Ishikawa (cell line): ENCODE measurements around the gene SOX10.

Source experiments
- CEBPB ChIP-seq: IDR thresholded peaks from 2 replicates; pipeline ENCODE4 v1.6.1; 2012
- CREB1 ChIP-seq: IDR thresholded peaks from 2 replicates; pipeline ENCODE4 v1.6.1; 2012; ENCODE audit warnings: low read depth
- EGR1 ChIP-seq: IDR thresholded peaks from 2 replicates; pipeline ENCODE4 v1.6.1; 2012
- EP300 ChIP-seq: IDR thresholded peaks from 2 replicates; pipeline ENCODE4 v1.6.1; 2012; ENCODE audit warnings: borderline replicate concordance
- FOXM1 ChIP-seq: IDR thresholded peaks from 2 replicates; pipeline ENCODE4 v1.6.1; 2012; ENCODE audit warnings: low read depth, borderline replicate concordance
- MAX ChIP-seq: IDR thresholded peaks from 2 replicates; pipeline ENCODE4 v1.6.1; 2012
- NFIC ChIP-seq: IDR thresholded peaks from 2 replicates; pipeline ENCODE4 v1.6.1; 2012
- RAD21 ChIP-seq: IDR thresholded peaks from 2 replicates; pipeline ENCODE4 v1.6.1; 2012; ENCODE audit warnings: low read depth
- REST ChIP-seq: IDR thresholded peaks from 2 replicates; pipeline ENCODE4 v1.6.1; 2012; ENCODE audit warnings: low read depth, mild to moderate bottlenecking
- TAF1 ChIP-seq: IDR thresholded peaks from 2 replicates; pipeline ENCODE4 v1.6.1; 2012; ENCODE audit warnings: low read depth, mild to moderate bottlenecking
- TCF12 ChIP-seq: IDR thresholded peaks from 2 replicates; pipeline ENCODE4 v1.6.1; 2012; ENCODE audit warnings: low read depth
- TEAD4 ChIP-seq: IDR thresholded peaks from 2 replicates; pipeline ENCODE4 v1.6.1; 2012
- YY1 ChIP-seq: IDR thresholded peaks from 2 replicates; pipeline ENCODE4 v1.6.1; 2012; ENCODE audit warnings: low read depth
- ZBTB7A ChIP-seq: IDR thresholded peaks from 2 replicates; pipeline ENCODE4 v1.6.1; 2012; ENCODE audit warnings: low read depth
- TF ChIP-seq, protein P1 (sequence below): IDR thresholded peaks from 2 replicates; pipeline ENCODE4 v1.6.1; 2012

SOX10 gene

GRCh38 chr22:37971475-37972434 lies 12.6 kb downstream of the SOX10 start:
- no peak for TF ChIP-seq TAF1
- no peak for TF ChIP-seq CEBPB
- TF ChIP-seq CREB1: no peak
- TF ChIP-seq EGR1: no peak
- no peak for TF ChIP-seq EP300
- TF ChIP-seq MAX: no peak
- TF ChIP-seq TEAD4: no peak
- no peak for TF ChIP-seq REST
- no peak for TF ChIP-seq RAD21
- TF ChIP-seq ZBTB7A: no peak

DNA sequence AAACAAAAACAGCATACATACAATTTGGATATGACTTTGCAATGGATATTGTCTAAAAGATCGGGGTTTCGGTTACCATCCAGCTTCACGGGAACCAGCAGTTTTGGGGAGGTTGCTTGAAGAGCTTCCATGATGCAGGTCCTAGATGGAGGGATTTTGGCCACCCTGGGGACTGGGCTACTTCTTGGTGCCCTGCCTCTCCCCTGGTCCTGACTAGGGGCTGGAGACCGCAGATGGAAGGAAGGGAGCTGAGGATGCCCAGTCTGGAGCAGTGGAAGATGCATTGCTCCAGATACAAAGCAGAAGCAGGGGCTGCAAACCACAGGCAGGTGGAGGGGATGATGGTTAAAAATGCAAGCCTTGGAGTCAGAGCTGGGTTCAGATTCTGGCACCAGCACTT lies 13.5 kb downstream of the SOX10 start:
- TF ChIP-seq TCF12: no peak
- no peak for TF ChIP-seq ZBTB7A
- no peak for TF ChIP-seq EP300
- TF ChIP-seq FOXM1: no peak
- no peak for TF ChIP-seq RAD21
- TF ChIP-seq CREB1: no peak
- TF ChIP-seq NFIC: no peak
- TF ChIP-seq CEBPB: no peak
- TF ChIP-seq YY1: no peak
- TF ChIP-seq EGR1: no peak

DNA sequence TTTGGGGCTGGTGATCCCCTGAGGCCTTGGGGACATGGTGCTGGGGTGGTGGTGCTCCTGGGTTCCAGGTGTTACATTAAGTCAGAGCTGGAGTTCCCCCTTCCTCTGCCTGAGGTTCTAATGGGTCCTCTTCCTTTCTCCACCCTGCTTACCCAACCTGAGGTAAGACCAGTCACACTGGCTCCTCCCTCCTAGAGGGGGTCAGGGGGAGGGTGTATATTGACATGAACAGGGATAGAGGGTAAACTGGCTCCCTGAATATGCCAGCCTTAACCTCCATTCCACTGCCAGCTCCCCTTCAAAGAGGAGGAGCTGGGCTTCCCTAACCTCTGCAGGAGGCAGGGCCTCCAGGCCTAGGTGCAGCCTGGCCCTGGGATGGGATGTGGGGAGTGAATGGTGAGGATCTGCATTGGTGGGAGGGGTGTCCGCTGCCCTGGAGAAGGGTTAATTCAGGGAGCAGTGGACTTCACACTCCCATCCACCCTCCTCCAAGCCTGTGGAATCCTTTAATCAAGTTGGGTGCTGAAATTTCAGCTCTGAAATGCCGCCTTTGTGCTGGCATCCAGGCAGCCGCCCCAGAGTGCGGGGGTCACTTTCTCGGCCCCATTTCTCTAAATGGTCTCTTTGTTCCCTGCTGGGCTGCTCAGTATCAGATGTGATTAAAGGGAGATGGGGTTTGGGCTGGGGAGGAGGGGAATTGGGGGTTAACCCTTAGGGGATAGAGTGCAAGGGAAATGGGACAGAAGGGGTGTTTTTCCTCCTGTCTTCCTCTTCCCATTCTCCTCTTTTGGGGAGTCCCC lies 15.7 kb downstream of the SOX10 start:
- TF ChIP-seq RAD21 (no peak), NFIC (no peak), TEAD4 (no peak), EP300 (no peak), MAX (no peak), TAF1 (no peak), CREB1 (no peak), YY1 (no peak), FOXM1 (no peak), CEBPB (no peak), ZBTB7A (no peak), EGR1 (no peak), TCF12 (no peak), REST (no peak)
- TF ChIP-seq, protein P1, sequence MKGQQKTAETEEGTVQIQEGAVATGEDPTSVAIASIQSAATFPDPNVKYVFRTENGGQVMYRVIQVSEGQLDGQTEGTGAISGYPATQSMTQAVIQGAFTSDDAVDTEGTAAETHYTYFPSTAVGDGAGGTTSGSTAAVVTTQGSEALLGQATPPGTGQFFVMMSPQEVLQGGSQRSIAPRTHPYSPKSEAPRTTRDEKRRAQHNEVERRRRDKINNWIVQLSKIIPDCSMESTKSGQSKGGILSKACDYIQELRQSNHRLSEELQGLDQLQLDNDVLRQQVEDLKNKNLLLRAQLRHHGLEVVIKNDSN: no peak

DNA sequence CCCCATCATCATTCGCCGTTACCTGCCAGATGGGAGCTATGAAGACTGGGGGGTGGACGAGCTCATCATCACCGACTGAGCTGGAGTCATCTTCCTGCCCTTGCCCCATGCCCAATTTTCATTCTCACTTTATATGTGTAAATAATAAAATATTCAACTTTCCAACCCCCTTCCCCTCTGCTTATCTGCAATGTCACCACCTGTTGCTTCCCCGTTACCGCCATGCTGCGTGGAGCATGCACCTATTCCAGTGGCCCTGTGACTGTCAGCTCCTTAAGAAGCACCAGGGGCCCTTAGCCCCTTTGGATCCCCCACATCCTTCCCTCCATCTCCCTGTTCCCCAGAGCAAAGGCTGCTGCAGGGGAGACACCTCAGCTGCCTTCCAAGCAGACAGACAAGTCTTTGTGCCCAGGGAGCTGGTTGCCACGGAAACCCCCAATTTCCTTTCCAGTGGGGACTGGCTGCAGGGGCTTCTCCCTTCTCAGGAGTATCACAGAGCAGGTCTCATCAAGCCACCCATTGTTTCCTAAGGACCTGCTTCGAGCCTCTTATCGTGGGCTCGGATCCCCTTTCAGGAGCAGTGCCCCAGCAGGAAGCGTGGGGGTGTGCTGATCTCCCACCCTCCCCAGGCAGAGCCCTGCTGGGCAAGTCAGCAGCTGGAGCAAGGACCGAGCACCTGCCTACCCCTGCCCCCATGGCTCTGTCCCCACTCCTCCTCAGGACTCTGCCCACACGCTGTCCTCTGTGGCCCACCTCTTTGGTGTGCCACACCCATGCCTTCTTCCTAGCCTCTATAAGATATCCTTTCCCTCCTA lies 16.5 kb downstream of the SOX10 start:
- TF ChIP-seq EP300 (no peak), EGR1 (no peak), REST (no peak), CREB1 (no peak), YY1 (no peak), NFIC (no peak), ZBTB7A (no peak), TEAD4 (no peak), CEBPB (no peak), FOXM1 (no peak), TAF1 (no peak), MAX (no peak), TCF12 (no peak), RAD21 (no peak)
- TF ChIP-seq, protein P1: no peak
